IPS-11a (cell line): ENCODE data around the gene MYLK4.

Experiments
- H3K4me3 ChIP-seq: one replicate; pipeline ENCODE4 v1.5.1; 2013; ENCODE audit warnings: low read depth, low read length, control low read depth

The MYLK4 gene

GRCh38 chr6:2750832-2751231, at the start of gene MYLK4:
Gene MYLK4, minus strand, starts transcription at chr6:2750922. Its CDS starts 1,628 bp downstream, at chr6:2749294.
- no peak within 1 kb of the TSS for H3K4me3 ChIP-seq

- no peak overlapping the region for H3K4me3 ChIP-seq
Observed at GRCh38 chr6:2799936-2800527, 49.3 kb upstream of the MYLK4 start.

GRCh38 chr6:2798586-2799134, 47.9 kb upstream of the MYLK4 start:
- no peak overlapping the region for H3K4me3 ChIP-seq

GRCh38 chr6:2797564-2798031, 46.9 kb upstream of the MYLK4 start:
- no peak overlapping the region for H3K4me3 ChIP-seq

- H3K4me3 ChIP-seq: no peak overlapping the region
Observed at GRCh38 chr6:2796861-2797260, 46.1 kb upstream of the MYLK4 start.

- H3K4me3 ChIP-seq: no peak overlapping the region
Observed at GRCh38 chr6:2795956-2796355, 45.2 kb upstream of the MYLK4 start.

- H3K4me3 ChIP-seq: no peak overlapping the region
Observed at GRCh38 chr6:2795162-2795561, 44.4 kb upstream of the MYLK4 start.

- H3K4me3 ChIP-seq: no peak overlapping the region
Observed at GRCh38 chr6:2794171-2794730, 43.5 kb upstream of the MYLK4 start.

GRCh38 chr6:2793534-2794151, 42.9 kb upstream of the MYLK4 start:
- H3K4me3 ChIP-seq: no peak overlapping the region

- no peak overlapping the region for H3K4me3 ChIP-seq
Observed at GRCh38 chr6:2792330-2793110, 41.8 kb upstream of the MYLK4 start.

GRCh38 chr6:2791450-2791974, 40.8 kb upstream of the MYLK4 start:
- no peak overlapping the region for H3K4me3 ChIP-seq

- H3K4me3 ChIP-seq: no peak overlapping the region
Observed at GRCh38 chr6:2790588-2791449, 40.1 kb upstream of the MYLK4 start.

GRCh38 chr6:2786269-2786668, 35.5 kb upstream of the MYLK4 start:
- H3K4me3 ChIP-seq: no peak overlapping the region

GRCh38 chr6:2784930-2785329, 34.2 kb upstream of the MYLK4 start:
- no peak overlapping the region for H3K4me3 ChIP-seq

- no peak overlapping the region for H3K4me3 ChIP-seq
Observed at GRCh38 chr6:2784061-2784460, 33.3 kb upstream of the MYLK4 start.

- no peak overlapping the region for H3K4me3 ChIP-seq
Observed at GRCh38 chr6:2783188-2783963, 32.7 kb upstream of the MYLK4 start.

GRCh38 chr6:2782825-2783187, 32.1 kb upstream of the MYLK4 start:
- no peak overlapping the region for H3K4me3 ChIP-seq

GRCh38 chr6:2782356-2782708, 31.6 kb upstream of the MYLK4 start:
- H3K4me3 ChIP-seq: no peak overlapping the region

- no peak overlapping the region for H3K4me3 ChIP-seq
Observed at GRCh38 chr6:2781685-2782355, 31.1 kb upstream of the MYLK4 start.
